ENCODE measurements around the gene CRKL. TPM values are rescaled to one million over a fixed set of nuclear protein-coding genes. Genes with fewer than 3 reads are reported as not detected.

The CRKL gene
- total and polyA plus RNA-seq, 2 experiments from 2014 or later: 26.7 to 42.5 TPM

- in situ Hi-C loops (cut with MboI): no loop called here
- Histone ChIP-seq H3K9ac (no peak overlapping the region), H3K36me3 (ENCODE audit: low read depth) (no peaks in the 10 kb centered on the region), H3K27ac (no peak overlapping the region), H3K79me2 (ENCODE audit: insufficient read depth) (peaks cover 2% of the 10 kb centered on the region; the same call in 1 of the 2 replicates), H3K27me3 (replicated peaks; ENCODE audit: insufficient read depth) (peaks cover 7% of the 10 kb centered on the region; the same call in 1 of the 2 replicates), H3K4me3 (no peak overlapping the region), H3K4me1 (ENCODE audit: insufficient read depth) (0 out of 2 replicates have a peak, but pooled peaks cover 10% of the 10 kb centered on the region), H3K9me3 (ENCODE audit: low read depth) (no peaks in the 10 kb centered on the region), H4K20me1 (ENCODE audit: insufficient read depth) (no peaks in the 10 kb centered on the region), H3K4me2 (ENCODE audit: unreplicated experiment) (no peak overlapping the region), H3K9me2 (ENCODE audit: insufficient read depth) (no peaks in the 10 kb centered on the region), H3F3A (ENCODE audit: insufficient read depth) (no peaks in the 10 kb centered on the region), H2AFZ (no peak overlapping the region)
- 92 to 96% methylated on average over 20 of the region's 20 CpGs for WGBS, 2 experiments (ENCODE audit: low coverage in 1 of 2, low lambda C conversion rate in 2 of 2, missing lambda C conversion rate in 2 of 2)
- no peak for TF ChIP-seq EZH2 (IDR thresholded peaks at IDR 0.05; ENCODE audit: insufficient read depth, poor library complexity, severe bottlenecking)
- no peak for TF ChIP-seq EZH2phosphoT487 (IDR thresholded peaks at IDR 0.05; ENCODE audit: insufficient read depth, low read depth)
- DNase-seq: no peak
Observed at GRCh38 chr22:20959578-20960461, 42.6 kb downstream of the CRKL start.

GRCh38 chr22:20960609-20961008 is 43.4 kb downstream of the CRKL start:
- no peak overlapping the region for H3K4me3 ChIP-seq
- H3K4me2 ChIP-seq (ENCODE audit: unreplicated experiment): no peak overlapping the region
- H2AFZ ChIP-seq: no peak overlapping the region
- no peak for DNase-seq
- no peaks in the 10 kb centered on the region for H3K36me3 ChIP-seq (ENCODE audit: low read depth)
- no peaks in the 10 kb centered on the region for H3F3A ChIP-seq (ENCODE audit: insufficient read depth)
- H3K27ac ChIP-seq: no peak overlapping the region
- H3K79me2 ChIP-seq (ENCODE audit: insufficient read depth): no peaks in the 10 kb centered on the region
- no peak overlapping the region for H3K9ac ChIP-seq
- no peaks in the 10 kb centered on the region for H4K20me1 ChIP-seq (ENCODE audit: insufficient read depth)
- in situ Hi-C loops (cut with MboI): no loop called here
- 0 out of 2 replicates have a peak, but pooled peaks cover 10% of the 10 kb centered on the region for H3K4me1 ChIP-seq (ENCODE audit: insufficient read depth)
- H3K9me2 ChIP-seq (ENCODE audit: insufficient read depth): no peaks in the 10 kb centered on the region
- WGBS, 2 experiments (ENCODE audit: low coverage in 1 of 2, low lambda C conversion rate in 2 of 2, missing lambda C conversion rate in 2 of 2): 95 to 97% methylated on average over 4 of the region's 4 CpGs
- no peaks in the 10 kb centered on the region for H3K9me3 ChIP-seq (ENCODE audit: low read depth)
- TF ChIP-seq EZH2 (IDR thresholded peaks at IDR 0.05; ENCODE audit: insufficient read depth, poor library complexity, severe bottlenecking): no peak
- no peak for TF ChIP-seq EZH2phosphoT487 (IDR thresholded peaks at IDR 0.05; ENCODE audit: insufficient read depth, low read depth)
- H3K27me3 ChIP-seq (replicated peaks; ENCODE audit: insufficient read depth): peaks cover 7% of the 10 kb centered on the region; the same call in 1 of the 2 replicates

GRCh38 chr22:20962491-20962945 is 45.3 kb downstream of the CRKL start:
- H4K20me1 ChIP-seq (ENCODE audit: insufficient read depth): no peaks in the 10 kb centered on the region
- in situ Hi-C loops (cut with MboI): no loop called here
- DNase-seq: no peak
- no peaks in the 10 kb centered on the region for H3F3A ChIP-seq (ENCODE audit: insufficient read depth)
- H3K4me2 ChIP-seq (ENCODE audit: unreplicated experiment): no peak overlapping the region
- no peaks in the 10 kb centered on the region for H3K9me3 ChIP-seq (ENCODE audit: low read depth)
- H3K79me2 ChIP-seq (ENCODE audit: insufficient read depth): no peaks in the 10 kb centered on the region
- no peak overlapping the region for H3K4me3 ChIP-seq
- no peaks in the 10 kb centered on the region for H3K4me1 ChIP-seq (ENCODE audit: insufficient read depth)
- no peak overlapping the region for H2AFZ ChIP-seq
- peaks cover 7% of the 10 kb centered on the region; the same call in 1 of the 2 replicates for H3K27me3 ChIP-seq (replicated peaks; ENCODE audit: insufficient read depth)
- TF ChIP-seq EZH2phosphoT487 (IDR thresholded peaks at IDR 0.05; ENCODE audit: insufficient read depth, low read depth): no peak
- TF ChIP-seq EZH2 (IDR thresholded peaks at IDR 0.05; ENCODE audit: insufficient read depth, poor library complexity, severe bottlenecking): no peak
- H3K9me2 ChIP-seq (ENCODE audit: insufficient read depth): no peaks in the 10 kb centered on the region
- H3K9ac ChIP-seq: no peak overlapping the region
- 85 to 86% methylated on average over 5 to 6 of the region's 6 CpGs for WGBS, 2 experiments (ENCODE audit: low coverage in 1 of 2, low lambda C conversion rate in 2 of 2, missing lambda C conversion rate in 2 of 2)
- H3K36me3 ChIP-seq (ENCODE audit: low read depth): no peaks in the 10 kb centered on the region
- no peak overlapping the region for H3K27ac ChIP-seq

GRCh38 chr22:20963201-20964052 is 46.2 kb downstream of the CRKL start:
- in situ Hi-C loops (cut with MboI): no loop called here

More at GRCh38 chr22:20963201-20964052, 46.2 kb downstream of the CRKL start:
- Histone ChIP-seq H3K9me3 (ENCODE audit: low read depth) (no peaks in the 10 kb centered on the region), H2AFZ (no peak overlapping the region), H3K4me3 (no peak overlapping the region), H3K9ac (no peak overlapping the region), H3K9me2 (ENCODE audit: insufficient read depth) (no peaks in the 10 kb centered on the region), H3K27ac (no peak overlapping the region), H3K27me3 (replicated peaks; ENCODE audit: insufficient read depth) (peaks cover 7% of the 10 kb centered on the region; the same call in 1 of the 2 replicates), H3F3A (ENCODE audit: insufficient read depth) (no peaks in the 10 kb centered on the region), H3K4me1 (ENCODE audit: insufficient read depth) (no peaks in the 10 kb centered on the region), H3K79me2 (ENCODE audit: insufficient read depth) (no peaks in the 10 kb centered on the region), H3K4me2 (ENCODE audit: unreplicated experiment) (no peak overlapping the region), H4K20me1 (ENCODE audit: insufficient read depth) (no peaks in the 10 kb centered on the region), H3K36me3 (ENCODE audit: low read depth) (no peaks in the 10 kb centered on the region)
- DNase-seq: no peak
- TF ChIP-seq EZH2phosphoT487 (IDR thresholded peaks at IDR 0.05; ENCODE audit: insufficient read depth, low read depth) (no peak), EZH2 (IDR thresholded peaks at IDR 0.05; ENCODE audit: insufficient read depth, poor library complexity, severe bottlenecking) (no peak)
- 90% methylated on average over 7 of the region's 7 CpGs for WGBS, 2 experiments (ENCODE audit: low coverage in 1 of 2, low lambda C conversion rate in 2 of 2, missing lambda C conversion rate in 2 of 2)
